Uterus (tissue), 2 donors: ENCODE results near the gene CYP27C1.

Experiments used
- POLR2A ChIP-seq, 2 donors: fragments of 450-650 bp; IDR thresholded peaks; one replicate each; pipeline ENCODE4 v1.6.1; 2016; ENCODE audit warnings: antibody characterized with exemption in 2 of 2, mild to moderate bottlenecking in 1 of 2, moderate library complexity in 1 of 2
- TF ChIP-seq, protein P1 (sequence below), 4 experiments: fragments of 200-600 bp in 2 of 4; fragments of 450-650 bp in 2 of 4; sonication (generic) in 2 of 4; IDR thresholded peaks; one replicate each; pipeline ENCODE4 v1.5.1; 2016 to 2019; ENCODE audit warnings: antibody characterized with exemption in 4 of 4, mild to moderate bottlenecking in 2 of 4, moderate library complexity in 1 of 4

- TF ChIP-seq, protein P1, sequence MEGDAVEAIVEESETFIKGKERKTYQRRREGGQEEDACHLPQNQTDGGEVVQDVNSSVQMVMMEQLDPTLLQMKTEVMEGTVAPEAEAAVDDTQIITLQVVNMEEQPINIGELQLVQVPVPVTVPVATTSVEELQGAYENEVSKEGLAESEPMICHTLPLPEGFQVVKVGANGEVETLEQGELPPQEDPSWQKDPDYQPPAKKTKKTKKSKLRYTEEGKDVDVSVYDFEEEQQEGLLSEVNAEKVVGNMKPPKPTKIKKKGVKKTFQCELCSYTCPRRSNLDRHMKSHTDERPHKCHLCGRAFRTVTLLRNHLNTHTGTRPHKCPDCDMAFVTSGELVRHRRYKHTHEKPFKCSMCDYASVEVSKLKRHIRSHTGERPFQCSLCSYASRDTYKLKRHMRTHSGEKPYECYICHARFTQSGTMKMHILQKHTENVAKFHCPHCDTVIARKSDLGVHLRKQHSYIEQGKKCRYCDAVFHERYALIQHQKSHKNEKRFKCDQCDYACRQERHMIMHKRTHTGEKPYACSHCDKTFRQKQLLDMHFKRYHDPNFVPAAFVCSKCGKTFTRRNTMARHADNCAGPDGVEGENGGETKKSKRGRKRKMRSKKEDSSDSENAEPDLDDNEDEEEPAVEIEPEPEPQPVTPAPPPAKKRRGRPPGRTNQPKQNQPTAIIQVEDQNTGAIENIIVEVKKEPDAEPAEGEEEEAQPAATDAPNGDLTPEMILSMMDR (IDR thresholded peaks at IDR 0.05): no peak
- TF ChIP-seq POLR2A (IDR thresholded peaks at IDR 0.05): no peak
Measured at GRCh38 chr2:127219171-127220070, 678 bp downstream of the CYP27C1 start.
